HPDE6-E6E7 (cell line): ENCODE results near the gene PPP2R2B.

Experiments
- DNase-seq: peaks from one replicate; pipeline ENCODE4 v3.0.0; 2011; ENCODE audit warnings: missing footprints; ENCODE audit errors: extremely low spot score

Gene PPP2R2B

GRCh38 chr5:146785065-146785464 is 93.5 kb downstream of the PPP2R2B start:
- DNase-seq = no peak

- DNase-seq = no peak
Observed at GRCh38 chr5:146781157-146781556, 97.4 kb downstream of the PPP2R2B start.

GRCh38 chr5:146779211-146779869 is 99.2 kb downstream of the PPP2R2B start:
- DNase-seq = no peak

- no peak for DNase-seq
Observed at GRCh38 chr5:146778795-146779194, 99.8 kb downstream of the PPP2R2B start.

- no peak for DNase-seq
Observed at GRCh38 chr5:146778261-146778660, 100.3 kb downstream of the PPP2R2B start.

GRCh38 chr5:146772881-146773466 is 105.6 kb downstream of the PPP2R2B start:
- DNase-seq = no peak

GRCh38 chr5:146770980-146771379 is 107.6 kb downstream of the PPP2R2B start:
- DNase-seq = no peak

GRCh38 chr5:146770546-146770945 is 108.0 kb downstream of the PPP2R2B start:
- no peak for DNase-seq

GRCh38 chr5:146767534-146767933 is 111.0 kb downstream of the PPP2R2B start:
- no peak for DNase-seq

- no peak for DNase-seq
Observed at GRCh38 chr5:146766013-146766412, 112.5 kb downstream of the PPP2R2B start.

- DNase-seq = no peak
Observed at GRCh38 chr5:146765089-146765832, 113.3 kb downstream of the PPP2R2B start.

- no peak for DNase-seq
Observed at GRCh38 chr5:146762830-146763229, 115.7 kb downstream of the PPP2R2B start.

GRCh38 chr5:146761811-146762210 is 116.7 kb downstream of the PPP2R2B start:
- DNase-seq = no peak

GRCh38 chr5:146758938-146759337 is 119.6 kb downstream of the PPP2R2B start:
- DNase-seq = no peak

- DNase-seq = no peak
Observed at GRCh38 chr5:146758076-146758475, 120.5 kb downstream of the PPP2R2B start.

GRCh38 chr5:146756546-146756945 is 122.0 kb downstream of the PPP2R2B start:
- no peak for DNase-seq

GRCh38 chr5:146755793-146756192 is 122.8 kb downstream of the PPP2R2B start:
- DNase-seq = no peak

- no peak for DNase-seq
Observed at GRCh38 chr5:146754621-146755020, 123.9 kb downstream of the PPP2R2B start.

- no peak for DNase-seq
Observed at GRCh38 chr5:146753641-146754040, 124.9 kb downstream of the PPP2R2B start.

- DNase-seq = no peak
Observed at GRCh38 chr5:146751781-146752401, 126.7 kb downstream of the PPP2R2B start.

- no peak for DNase-seq
Observed at GRCh38 chr5:146751054-146751453, 127.5 kb downstream of the PPP2R2B start.

GRCh38 chr5:146748533-146748932 is 130.0 kb downstream of the PPP2R2B start:
- no peak for DNase-seq
